AG04449 (cell line): ENCODE measurements around the gene SOBP.

Experiments
- CTCF ChIA-PET: fragments of 350-600 bp; formaldehyde crosslinking; extraction: SDS; loops from one replicate; lab custom pipeline; 2021; ENCODE audit warnings: antibody characterized with exemption; lab: Yijun Ruan, JAX
- POLR2A ChIA-PET: fragments of 400-600, 350-600 bp; formaldehyde crosslinking; extraction: SDS; loops from one replicate; lab custom pipeline; 2020; ENCODE audit warnings: antibody characterized with exemption, inconsistent platforms; lab: Yijun Ruan, JAX
- DNase-seq: peaks from one replicate; pipeline ENCODE4 v3.0.0-alpha.2; 2010; ENCODE audit warnings: low read depth, low spot score
- H3K4me3 ChIP-seq: 2 replicates; pipeline ENCODE4 v1.5.1; 2011; ENCODE audit warnings: low read depth, mild to moderate bottlenecking, control low read depth, low read length
- CTCF ChIP-seq: IDR thresholded peaks from one replicate; pipeline ENCODE4 v1.5.1; 2011; ENCODE audit warnings: mild to moderate bottlenecking, moderate library complexity, low read length, control low read depth, inconsistent platforms; ENCODE audit not compliant: insufficient read depth; ENCODE audit errors: missing control alignments

Gene SOBP

DNA sequence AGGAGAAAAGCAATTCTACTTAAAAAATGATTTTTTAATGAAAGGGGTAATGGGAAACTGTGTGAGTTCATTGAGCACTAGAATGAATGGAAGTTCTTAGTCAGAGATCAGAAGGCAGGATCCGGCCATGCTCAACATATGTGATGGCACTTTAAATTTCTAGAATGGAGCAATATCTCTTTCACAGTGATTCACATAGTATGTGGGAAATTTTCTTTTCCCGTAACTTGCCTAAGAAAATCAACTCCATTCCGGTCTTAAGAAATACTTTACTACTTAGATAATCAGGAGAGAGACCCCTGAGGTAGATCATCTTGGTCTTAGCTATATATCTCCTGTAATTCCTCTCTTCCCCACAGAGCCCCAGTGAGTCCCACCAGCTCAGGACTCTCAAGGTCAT, 202.4 kb downstream of the SOBP start:
- H3K4me3 ChIP-seq = no peak overlapping the region
- no peak for TF ChIP-seq CTCF
- DNase-seq = peak; percentile 84
- POLR2A ChIA-PET = interaction anchor here (0.6 kb wide), 1 partner anchor 426 kb away, joined by 3 read pairs; no protein-coding TSS in a partner anchor
- CTCF ChIA-PET = interaction anchor here (1.0 to 8.7 kb wide), 4 partner anchors 12 to 578 kb away, joined by 3 to 75 read pairs (median 4); no protein-coding TSS in a partner anchor

DNA sequence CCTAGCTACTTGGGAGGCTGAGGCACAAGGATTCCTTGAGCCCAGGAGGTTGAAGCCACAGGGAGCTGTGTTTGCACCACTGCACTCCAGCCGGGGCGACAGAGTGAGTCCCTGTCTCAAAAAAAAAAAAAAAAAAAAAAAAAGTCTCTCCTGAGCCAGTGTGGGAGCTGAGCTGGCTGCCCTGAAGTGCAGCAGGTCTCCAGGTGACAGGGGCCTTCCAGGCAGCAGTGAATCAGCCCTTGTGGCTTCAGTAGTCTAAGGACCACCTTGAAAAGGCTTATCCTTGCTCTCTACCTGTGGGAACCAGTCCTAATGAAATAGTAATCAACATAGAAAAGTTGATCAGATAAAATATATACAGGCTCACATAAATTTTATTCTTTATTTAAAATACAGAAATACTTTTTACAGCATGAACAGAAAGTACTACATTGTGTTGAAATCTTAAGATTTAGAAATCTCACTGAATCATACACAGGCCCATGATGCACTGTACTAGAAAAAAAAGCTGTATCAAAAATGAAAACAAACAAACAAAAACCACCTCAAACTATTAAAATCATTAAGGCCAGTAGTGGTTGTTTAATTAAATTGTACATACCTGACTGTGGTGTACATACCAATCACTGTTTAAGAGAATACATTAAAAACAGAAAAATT, 205.3 kb downstream of the SOBP start:
- no peak for TF ChIP-seq CTCF
- POLR2A ChIA-PET = no interaction called here
- no peak overlapping the region for H3K4me3 ChIP-seq
- CTCF ChIA-PET = interaction anchor here (0.5 to 1.8 kb wide), 3 partner anchors 9 to 21 kb away, joined by 3 to 5 read pairs (median 4); no protein-coding TSS in a partner anchor
- no peak for DNase-seq

DNA sequence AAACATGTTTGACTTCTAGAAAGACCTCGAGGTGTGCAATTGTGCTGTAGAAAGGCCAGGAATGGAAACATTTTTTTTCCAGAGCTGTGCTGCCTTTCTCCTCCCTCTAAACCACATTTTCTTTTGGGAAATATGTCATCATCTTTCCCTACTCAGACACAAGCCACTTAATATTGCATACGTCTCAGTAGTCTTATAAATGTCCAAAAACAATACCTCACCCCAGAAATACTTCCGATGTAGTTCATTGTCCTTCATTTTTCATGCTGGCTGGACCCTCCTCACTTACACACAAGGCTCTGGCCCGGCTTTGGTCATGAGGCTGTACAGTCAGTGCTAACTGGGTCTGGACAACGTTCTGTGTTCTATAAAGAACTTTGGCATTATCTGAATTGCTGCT, 207.8 kb downstream of the SOBP start:
- ChIA-PET POLR2A (no interaction called here), CTCF (interaction anchor here (0.6 to 2.3 kb wide), 4 partner anchors 18 to 307 kb away, joined by 3 to 10 read pairs (median 3); no protein-coding TSS in a partner anchor)
- H3K4me3 ChIP-seq = no peak overlapping the region
- DNase-seq = no peak
- no peak for TF ChIP-seq CTCF

- peak; percentile 45 for DNase-seq
- ChIA-PET POLR2A (no interaction called here), CTCF (interaction anchor here (0.6 to 4.1 kb wide), 7 partner anchors 11 to 307 kb away, joined by 3 to 44 read pairs (median 4); no protein-coding TSS in a partner anchor)
- no peak for TF ChIP-seq CTCF
- H3K4me3 ChIP-seq = no peak overlapping the region
Observed at GRCh38 chr6:107698146-107698545, 208.2 kb downstream of the SOBP start.

- H3K4me3 ChIP-seq = no peak overlapping the region
- ChIA-PET CTCF (interaction anchor here (0.9 to 4.1 kb wide), 5 partner anchors 10 to 149 kb away, joined by 4 to 44 read pairs (median 8); no protein-coding TSS in a partner anchor), POLR2A (no interaction called here)
- no peak for TF ChIP-seq CTCF
- DNase-seq = no peak
Observed at GRCh38 chr6:107699254-107699653, 209.3 kb downstream of the SOBP start.

DNA sequence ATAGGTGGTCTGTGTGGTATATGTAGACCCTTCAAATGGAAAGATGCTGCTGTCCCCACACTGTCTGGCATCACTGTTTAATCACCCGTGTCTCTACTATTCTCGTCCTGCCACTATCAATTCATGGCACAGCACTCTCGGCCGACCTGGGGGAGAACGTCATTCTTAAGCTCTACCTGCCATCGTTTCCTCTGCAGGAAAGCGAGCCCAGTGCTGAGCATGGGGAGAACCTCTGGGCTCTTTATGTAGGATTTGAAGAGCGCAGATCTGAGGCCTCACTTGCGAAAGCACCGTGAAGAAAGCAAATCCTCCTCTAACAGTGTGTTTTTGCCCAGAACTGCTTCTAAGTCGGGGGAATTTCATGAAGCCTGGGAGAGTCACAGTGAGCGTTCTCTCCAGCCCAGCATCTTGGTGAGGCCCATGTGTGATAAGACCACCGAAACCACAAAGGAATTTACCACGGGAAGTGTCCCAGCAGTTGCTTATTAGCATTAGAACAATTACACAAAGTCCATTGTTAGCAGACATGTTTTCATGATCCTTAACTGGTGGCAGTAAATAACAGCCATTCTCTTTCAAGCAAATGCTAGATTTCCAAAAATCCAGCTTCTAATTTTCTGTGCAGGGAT, 209.9 kb downstream of the SOBP start:
- TF ChIP-seq CTCF = no peak
- ChIA-PET CTCF (interaction anchor here (0.7 to 4.1 kb wide), 6 partner anchors 9 to 148 kb away, joined by 3 to 44 read pairs (median 7); no protein-coding TSS in a partner anchor), POLR2A (no interaction called here)
- H3K4me3 ChIP-seq = no peak overlapping the region
- no peak for DNase-seq
